Lung (tissue), 12 donors: ENCODE measurements around the gene STARD8. TPM values are rescaled to one million over a fixed set of nuclear protein-coding genes. Genes with fewer than 3 reads are reported as not detected.

ENCODE experiments used
- ATAC-seq: fragments of 200-7000 bp; cut with Tn5 transposase; one replicate; pipeline ENCODE4 v1.9.1; 2020; ENCODE audit warnings: moderate number of reproducible peaks; ENCODE audit not compliant: insufficient read depth, low FRiP score
- DNase-seq, 3 donors: peaks; one replicate each; pipeline ENCODE4 v3.0.0-alpha.2; 2013 to 2017
- H3K27ac ChIP-seq, 2 donors: one replicate each; pipeline ENCODE4 v1.5.1; 2013; ENCODE audit warnings: mild to moderate bottlenecking in 2 of 2, moderate library complexity in 2 of 2, control low read depth in 1 of 2, inconsistent platforms in 1 of 2, low read depth in 1 of 2, low read length in 1 of 2
- H3K27me3 ChIP-seq, 3 donors: one replicate each; pipeline ENCODE4 v1.5.1; 2013; ENCODE audit warnings: low read length in 2 of 3; ENCODE audit not compliant: control insufficient read depth in 3 of 3, insufficient read depth in 3 of 3
- H3K36me3 ChIP-seq, 4 donors: one replicate each; pipeline ENCODE4 v1.5.1; 2013; ENCODE audit warnings: low read length in 4 of 4, mild to moderate bottlenecking in 1 of 4, moderate library complexity in 1 of 4; ENCODE audit not compliant: control insufficient read depth in 4 of 4, insufficient read depth in 4 of 4
- H3K4me1 ChIP-seq, 5 donors: one replicate each; pipeline ENCODE4 v1.5.1; 2013; ENCODE audit warnings: low read length in 5 of 5, mild to moderate bottlenecking in 2 of 5, moderate library complexity in 1 of 5; ENCODE audit not compliant: control insufficient read depth in 5 of 5, insufficient read depth in 5 of 5
- H3K4me3 ChIP-seq: one replicate; pipeline ENCODE4 v1.5.1; 2013; ENCODE audit warnings: mild to moderate bottlenecking, control low read depth, moderate library complexity
- H3K9ac ChIP-seq, 2 donors: one replicate each; pipeline ENCODE4 v1.5.1; 2013; ENCODE audit warnings: low read length in 2 of 2, control low read depth in 1 of 2; ENCODE audit not compliant: insufficient read depth in 1 of 2
- H3K9me3 ChIP-seq, 4 donors: one replicate each; pipeline ENCODE4 v1.5.1; 2013; ENCODE audit warnings: low read length in 3 of 4, mild to moderate bottlenecking in 1 of 4, moderate library complexity in 1 of 4; ENCODE audit not compliant: control insufficient read depth in 4 of 4, insufficient read depth in 3 of 4
- CTCF ChIP-seq: IDR thresholded peaks from 2 replicates; pipeline ENCODE4 v1.5.1; 2012; ENCODE audit warnings: mild to moderate bottlenecking; ENCODE audit errors: control extremely low read depth, extremely low read depth
- WGBS, 2 donors: extraction: QIAGEN DNeasy Blood & Tissue Kit; methylation state at CpG; one replicate each; pipeline ENCODE4 v1.1.7; 2013; 5-methylcytosine and 5-hydroxymethylcytosine counted together
- polyA plus RNA-seq, 2 donors: library from polyadenylated mRNA; stranded (reverse); fragments of 200-250 nt; gene quantifications; one replicate each; pipeline ENCODE4 v1.2.1, GENCODE V29; 2013
- total RNA-seq, 2 donors: library from RNA; depleted of rRNA in 1 of 2; stranded (reverse); fragments of >200 nt in 1 of 2; gene quantifications; one replicate each; pipeline ENCODE4 v1.2.1, GENCODE V29; 2014 to 2021
- donor health status: control.
- donor health status: control.
- donor health status: Bipolar disorder and iron deficiency.
- donor health status: healthy.
- donor health status: DM: yes; HTN: yes; CAD: no.

Gene STARD8
- total and polyA plus RNA-seq, 4 donors, result 5.7 to 20.2 (median 18.5) TPM

- no peak overlapping the region for H3K4me3 ChIP-seq
- peaks cover 0 to 3% (median 0%) of the 10 kb centered on the region in 5 donors for H3K4me1 ChIP-seq
- peaks cover 0 to 19% (median 4%) of the 10 kb centered on the region in 4 donors for H3K36me3 ChIP-seq
- 79 to 97% methylated on average over 16 of the region's 16 CpGs for WGBS, 2 donors
- no peak overlapping the region for H3K27ac ChIP-seq
- ATAC-seq, result no peak
- TF ChIP-seq CTCF, result no peak
- no peak for DNase-seq
- peaks cover 0 to 6% (median 0%) of the 10 kb centered on the region in 4 donors for H3K9me3 ChIP-seq
- H3K9ac ChIP-seq, result no peak overlapping the region
- peaks cover 0 to 5% (median 0%) of the 10 kb centered on the region in 3 donors for H3K27me3 ChIP-seq
Observed at GRCh38 chrX:68721991-68722860, 74.8 kb downstream of the STARD8 start.

GRCh38 chrX:68723491-68724155 lies 76.2 kb downstream of the STARD8 start:
- Histone ChIP-seq H3K27ac (no peak overlapping the region), H3K36me3 (peaks cover 0 to 11% (median 4%) of the 10 kb centered on the region in 4 donors), H3K4me1 (peaks cover 0 to 3% (median 0%) of the 10 kb centered on the region in 5 donors), H3K27me3 (peaks cover 0 to 5% (median 0%) of the 10 kb centered on the region in 3 donors), H3K4me3 (no peak overlapping the region), H3K9me3 (peaks cover 0 to 2% (median 0%) of the 10 kb centered on the region in 4 donors), H3K9ac (no peak overlapping the region)
- no peak for ATAC-seq
- no peak for TF ChIP-seq CTCF
- DNase-seq, result no peak
- WGBS, 2 donors, result 88 to 96% methylated on average over 16 to 24 of the region's 24 CpGs

- no peak overlapping the region for H3K27ac ChIP-seq
- DNase-seq, result no peak
- no peak for ATAC-seq
- H3K27me3 ChIP-seq, result peaks cover 0 to 5% (median 0%) of the 10 kb centered on the region in 3 donors
- H3K36me3 ChIP-seq, result peaks cover 0 to 7% (median 3%) of the 10 kb centered on the region in 4 donors
- no peak for TF ChIP-seq CTCF
- WGBS, 2 donors, result 77 to 97% methylated on average over 9 to 10 of the region's 10 CpGs
- no peaks in the 10 kb centered on the region for H3K4me1 ChIP-seq
- H3K9ac ChIP-seq, result no peak overlapping the region
- no peak overlapping the region for H3K4me3 ChIP-seq
- H3K9me3 ChIP-seq, result peaks cover 0 to 2% (median 0%) of the 10 kb centered on the region in 4 donors
Observed at GRCh38 chrX:68724531-68725020, 77.1 kb downstream of the STARD8 start.
